Stimulated activated memory B cell treated with anti-CD40 and anti-IgM and Interleukin-4, amounts not matched to agents 10 μg/mL and 1 μg/mL and 100 μg/mL, for 72 hours (primary cell): ENCODE measurements around the gene ZNF804A.

ENCODE experiments used
- ATAC-seq: fragments of 150-1000 bp; cut with Tn5 transposase; 2 replicates; pipeline ENCODE4 v1.10.0; 2021
- H3K27ac Mint-ChIP-seq: one replicate; pipeline ENCODE4 v1.8.0; 2022; ENCODE audit warnings: mild to moderate bottlenecking, mixed read lengths
- H3K27me3 Mint-ChIP-seq: one replicate; pipeline ENCODE4 v1.8.0; 2022; ENCODE audit warnings: mixed read lengths
- H3K36me3 Mint-ChIP-seq: one replicate; pipeline ENCODE4 v1.8.0; 2022; ENCODE audit warnings: mixed read lengths
- H3K4me1 Mint-ChIP-seq: one replicate; pipeline ENCODE4 v1.8.0; 2022; ENCODE audit warnings: mixed read lengths
- H3K4me3 Mint-ChIP-seq: one replicate; pipeline ENCODE4 v1.8.0; 2022; ENCODE audit warnings: mild to moderate bottlenecking, moderate library complexity, mixed read lengths
- H3K9me3 Mint-ChIP-seq: one replicate; pipeline ENCODE4 v1.8.0; 2022; ENCODE audit warnings: mixed read lengths

The ZNF804A gene

GRCh38 chr2:184598316-184599053 is at the start of gene ZNF804A:
TSS of gene ZNF804A (plus strand) at chr2:184598529. CDS start at chr2:184598960, 431 bp downstream.
- ATAC-seq = peak; percentile 93

GRCh38 chr2:184549153-184549552 is 49.2 kb upstream of the ZNF804A start:
- Mint-ChIP-seq H3K4me3 (no peak overlapping the region), H3K27ac (no peak overlapping the region), H3K27me3 (no peaks in the 10 kb centered on the region), H3K36me3 (no peaks in the 10 kb centered on the region), H3K9me3 (no peaks in the 10 kb centered on the region), H3K4me1 (no peaks in the 10 kb centered on the region)
- no peak for ATAC-seq

More at GRCh38 chr2:184598316-184599053, at the start of gene ZNF804A:
- H3K36me3 Mint-ChIP-seq = no peaks in the 10 kb centered on the region
- H3K27me3 Mint-ChIP-seq = peaks cover 18% of the 10 kb centered on the region
- H3K4me3 Mint-ChIP-seq = peak within 1 kb of the TSS; percentile 77
- H3K27ac Mint-ChIP-seq = peak within 1 kb of the TSS; percentile 75
- peaks cover 24% of the 10 kb centered on the region for H3K4me1 Mint-ChIP-seq
- no peaks in the 10 kb centered on the region for H3K9me3 Mint-ChIP-seq

- no peaks in the 10 kb centered on the region for H3K4me1 Mint-ChIP-seq
- H3K4me3 Mint-ChIP-seq = no peak overlapping the region
- ATAC-seq = no peak
- no peaks in the 10 kb centered on the region for H3K9me3 Mint-ChIP-seq
- H3K36me3 Mint-ChIP-seq = no peaks in the 10 kb centered on the region
- no peaks in the 10 kb centered on the region for H3K27me3 Mint-ChIP-seq
- no peak overlapping the region for H3K27ac Mint-ChIP-seq
Observed at GRCh38 chr2:184551626-184552025, 46.7 kb upstream of the ZNF804A start.

GRCh38 chr2:184554736-184555135 is 43.6 kb upstream of the ZNF804A start:
- Mint-ChIP-seq H3K9me3 (no peaks in the 10 kb centered on the region), H3K27me3 (no peaks in the 10 kb centered on the region), H3K36me3 (no peaks in the 10 kb centered on the region), H3K4me3 (no peak overlapping the region), H3K4me1 (no peaks in the 10 kb centered on the region), H3K27ac (no peak overlapping the region)
- no peak for ATAC-seq

- Mint-ChIP-seq H3K4me3 (no peak overlapping the region), H3K27ac (no peak overlapping the region), H3K4me1 (no peaks in the 10 kb centered on the region), H3K9me3 (no peaks in the 10 kb centered on the region), H3K27me3 (no peaks in the 10 kb centered on the region), H3K36me3 (no peaks in the 10 kb centered on the region)
- ATAC-seq = no peak
Observed at GRCh38 chr2:184555352-184555751, 43.0 kb upstream of the ZNF804A start.

GRCh38 chr2:184556639-184557038 is 41.7 kb upstream of the ZNF804A start:
- no peaks in the 10 kb centered on the region for H3K36me3 Mint-ChIP-seq
- H3K9me3 Mint-ChIP-seq = no peaks in the 10 kb centered on the region
- no peaks in the 10 kb centered on the region for H3K27me3 Mint-ChIP-seq
- no peak for ATAC-seq
- no peak overlapping the region for H3K27ac Mint-ChIP-seq
- no peaks in the 10 kb centered on the region for H3K4me1 Mint-ChIP-seq
- no peak overlapping the region for H3K4me3 Mint-ChIP-seq

- H3K4me1 Mint-ChIP-seq = no peaks in the 10 kb centered on the region
- no peaks in the 10 kb centered on the region for H3K36me3 Mint-ChIP-seq
- no peak for ATAC-seq
- H3K4me3 Mint-ChIP-seq = no peak overlapping the region
- no peak overlapping the region for H3K27ac Mint-ChIP-seq
- H3K27me3 Mint-ChIP-seq = no peaks in the 10 kb centered on the region
- H3K9me3 Mint-ChIP-seq = no peaks in the 10 kb centered on the region
Observed at GRCh38 chr2:184558713-184559464, 39.4 kb upstream of the ZNF804A start.

- Mint-ChIP-seq H3K27me3 (no peaks in the 10 kb centered on the region), H3K4me1 (no peaks in the 10 kb centered on the region)
Observed at GRCh38 chr2:184560603-184561002, 37.7 kb upstream of the ZNF804A start.

GRCh38 chr2:184562532-184562931 is 35.8 kb upstream of the ZNF804A start:
- H3K4me3 Mint-ChIP-seq = no peak overlapping the region
- ATAC-seq = no peak
- no peaks in the 10 kb centered on the region for H3K4me1 Mint-ChIP-seq
- H3K9me3 Mint-ChIP-seq = no peaks in the 10 kb centered on the region
- H3K27me3 Mint-ChIP-seq = no peaks in the 10 kb centered on the region
- no peaks in the 10 kb centered on the region for H3K36me3 Mint-ChIP-seq
- no peak overlapping the region for H3K27ac Mint-ChIP-seq

More at GRCh38 chr2:184560603-184561002, 37.7 kb upstream of the ZNF804A start:
- no peaks in the 10 kb centered on the region for H3K9me3 Mint-ChIP-seq
- no peak overlapping the region for H3K4me3 Mint-ChIP-seq
- H3K36me3 Mint-ChIP-seq = no peaks in the 10 kb centered on the region
- ATAC-seq = no peak
- no peak overlapping the region for H3K27ac Mint-ChIP-seq

GRCh38 chr2:184564092-184564491 is 34.2 kb upstream of the ZNF804A start:
- Mint-ChIP-seq H3K4me1 (no peaks in the 10 kb centered on the region), H3K27ac (no peak overlapping the region), H3K4me3 (no peak overlapping the region), H3K9me3 (no peaks in the 10 kb centered on the region), H3K27me3 (no peaks in the 10 kb centered on the region), H3K36me3 (no peaks in the 10 kb centered on the region)
- no peak for ATAC-seq

GRCh38 chr2:184566716-184567115 is 31.6 kb upstream of the ZNF804A start:
- no peak overlapping the region for H3K4me3 Mint-ChIP-seq
- ATAC-seq = no peak
- H3K27me3 Mint-ChIP-seq = peaks cover 4% of the 10 kb centered on the region
- H3K9me3 Mint-ChIP-seq = no peaks in the 10 kb centered on the region
- no peaks in the 10 kb centered on the region for H3K36me3 Mint-ChIP-seq
- H3K27ac Mint-ChIP-seq = no peak overlapping the region
- no peaks in the 10 kb centered on the region for H3K4me1 Mint-ChIP-seq

- Mint-ChIP-seq H3K27ac (no peak overlapping the region), H3K36me3 (no peaks in the 10 kb centered on the region), H3K9me3 (no peaks in the 10 kb centered on the region), H3K4me3 (no peak overlapping the region), H3K27me3 (no peaks in the 10 kb centered on the region), H3K4me1 (no peaks in the 10 kb centered on the region)
- no peak for ATAC-seq
Observed at GRCh38 chr2:184577056-184577455, 21.3 kb upstream of the ZNF804A start.

GRCh38 chr2:184577743-184578142 is 20.6 kb upstream of the ZNF804A start:
- Mint-ChIP-seq H3K27me3 (no peaks in the 10 kb centered on the region), H3K9me3 (no peaks in the 10 kb centered on the region), H3K27ac (no peak overlapping the region), H3K36me3 (no peaks in the 10 kb centered on the region), H3K4me3 (no peak overlapping the region), H3K4me1 (no peaks in the 10 kb centered on the region)
- ATAC-seq = no peak

GRCh38 chr2:184579226-184579625 is 19.1 kb upstream of the ZNF804A start:
- no peaks in the 10 kb centered on the region for H3K4me1 Mint-ChIP-seq
- H3K9me3 Mint-ChIP-seq = no peaks in the 10 kb centered on the region
- ATAC-seq = no peak
- H3K27me3 Mint-ChIP-seq = no peaks in the 10 kb centered on the region
- no peaks in the 10 kb centered on the region for H3K36me3 Mint-ChIP-seq
- no peak overlapping the region for H3K27ac Mint-ChIP-seq
- no peak overlapping the region for H3K4me3 Mint-ChIP-seq

GRCh38 chr2:184581391-184581790 is 16.9 kb upstream of the ZNF804A start:
- H3K4me1 Mint-ChIP-seq = no peaks in the 10 kb centered on the region
- no peak for ATAC-seq

GRCh38 chr2:184589261-184589660 is 9.1 kb upstream of the ZNF804A start:
- Mint-ChIP-seq H3K9me3 (peaks cover 2% of the 10 kb centered on the region), H3K36me3 (no peaks in the 10 kb centered on the region), H3K4me3 (no peak overlapping the region), H3K4me1 (no peaks in the 10 kb centered on the region), H3K27me3 (no peaks in the 10 kb centered on the region), H3K27ac (no peak overlapping the region)
- no peak for ATAC-seq

More at GRCh38 chr2:184581391-184581790, 16.9 kb upstream of the ZNF804A start:
- H3K4me3 Mint-ChIP-seq = no peak overlapping the region
- H3K27ac Mint-ChIP-seq = no peak overlapping the region
- no peaks in the 10 kb centered on the region for H3K27me3 Mint-ChIP-seq
- H3K36me3 Mint-ChIP-seq = no peaks in the 10 kb centered on the region
- peaks cover 2% of the 10 kb centered on the region for H3K9me3 Mint-ChIP-seq
